Measurements from ENCODE around the gene MBD3L2B.

GRCh38 chr19:7013678-7014077 lies 7.6 kb downstream of the MBD3L2B start:
- TF ChIP-seq POLR2A (IDR thresholded peaks at IDR 0.05), result no peak
- TF ChIP-seq CTCF (IDR thresholded peaks at IDR 0.05), result no peak
